HG02588 (cell line): ENCODE results near the gene RAC3.

Experiments
- ATAC-seq: cut with Tn5 transposase; IDR thresholded peaks from one replicate; pipeline ENCODE4 v1.9.1; 2021; ENCODE audit warnings: mild to moderate bottlenecking, moderate library complexity; ENCODE audit not compliant: unreplicated experiment

RAC3 gene

DNA sequence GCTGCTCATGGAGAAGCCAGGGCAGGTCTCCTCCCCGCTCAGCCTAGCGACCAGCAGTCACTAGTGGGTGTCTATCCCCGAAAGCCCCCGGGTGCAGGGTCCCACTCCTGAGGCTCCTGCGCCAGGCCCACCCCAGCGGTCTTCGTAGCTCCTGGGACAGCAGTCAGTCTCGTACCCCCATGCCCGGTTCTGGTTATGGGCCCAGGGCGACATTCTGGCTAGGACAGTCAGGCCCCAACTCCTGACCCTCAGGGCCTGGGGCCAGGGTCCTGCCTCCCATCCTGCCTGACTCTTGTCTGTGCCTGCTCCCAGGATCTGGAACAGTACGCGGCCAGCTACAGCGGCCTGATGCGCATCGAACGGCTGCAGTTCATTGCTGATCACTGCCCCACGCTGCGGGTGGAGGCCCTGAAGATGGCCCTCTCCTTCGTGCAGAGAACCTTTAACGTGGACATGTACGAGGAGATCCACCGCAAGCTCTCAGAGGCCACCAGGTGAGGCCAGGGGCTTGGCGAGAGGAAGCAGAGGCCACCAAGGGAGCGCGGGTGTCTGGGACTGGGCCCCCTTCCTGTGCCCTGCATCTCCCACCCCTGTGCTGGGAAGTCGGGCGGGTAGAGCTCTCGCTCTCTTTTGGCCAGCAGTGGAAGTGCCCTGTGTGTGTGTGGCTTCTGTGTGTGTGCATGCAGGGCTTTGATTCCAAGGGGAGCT is 22.2 kb downstream of the RAC3 start:
- ATAC-seq: no peak

DNA sequence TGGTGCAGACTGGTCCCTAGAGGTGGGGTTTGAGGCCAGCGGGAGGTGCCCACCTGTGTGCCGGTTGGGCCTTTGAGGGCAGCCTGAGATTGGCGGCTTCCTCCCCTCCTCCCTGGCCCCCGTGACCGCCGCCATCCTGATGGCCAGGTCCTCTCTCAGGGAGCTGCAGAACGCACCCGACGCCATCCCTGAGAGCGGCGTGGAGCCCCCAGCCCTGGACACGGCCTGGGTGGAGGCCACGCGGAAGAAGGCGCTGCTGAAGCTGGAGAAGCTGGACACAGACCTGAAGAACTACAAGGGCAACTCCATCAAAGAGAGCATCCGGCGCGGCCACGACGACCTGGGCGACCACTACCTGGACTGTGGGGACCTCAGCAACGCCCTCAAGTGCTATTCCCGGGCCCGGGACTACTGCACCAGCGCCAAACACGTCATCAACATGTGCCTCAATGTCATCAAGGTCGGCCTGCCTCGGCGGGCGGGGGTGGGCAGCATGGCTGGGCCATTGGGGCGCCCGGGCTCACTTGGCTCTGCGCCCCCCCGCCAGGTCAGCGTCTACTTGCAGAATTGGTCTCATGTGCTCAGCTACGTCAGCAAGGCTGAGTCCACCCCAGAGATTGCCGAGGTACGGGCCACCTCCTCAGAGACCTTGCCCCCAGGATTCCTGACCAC is 23.0 kb downstream of the RAC3 start:
- no peak for ATAC-seq

- ATAC-seq: no peak
These were observed 23.8 kb downstream of the RAC3 start for GRCh38 chr17:82055023-82055964.

DNA sequence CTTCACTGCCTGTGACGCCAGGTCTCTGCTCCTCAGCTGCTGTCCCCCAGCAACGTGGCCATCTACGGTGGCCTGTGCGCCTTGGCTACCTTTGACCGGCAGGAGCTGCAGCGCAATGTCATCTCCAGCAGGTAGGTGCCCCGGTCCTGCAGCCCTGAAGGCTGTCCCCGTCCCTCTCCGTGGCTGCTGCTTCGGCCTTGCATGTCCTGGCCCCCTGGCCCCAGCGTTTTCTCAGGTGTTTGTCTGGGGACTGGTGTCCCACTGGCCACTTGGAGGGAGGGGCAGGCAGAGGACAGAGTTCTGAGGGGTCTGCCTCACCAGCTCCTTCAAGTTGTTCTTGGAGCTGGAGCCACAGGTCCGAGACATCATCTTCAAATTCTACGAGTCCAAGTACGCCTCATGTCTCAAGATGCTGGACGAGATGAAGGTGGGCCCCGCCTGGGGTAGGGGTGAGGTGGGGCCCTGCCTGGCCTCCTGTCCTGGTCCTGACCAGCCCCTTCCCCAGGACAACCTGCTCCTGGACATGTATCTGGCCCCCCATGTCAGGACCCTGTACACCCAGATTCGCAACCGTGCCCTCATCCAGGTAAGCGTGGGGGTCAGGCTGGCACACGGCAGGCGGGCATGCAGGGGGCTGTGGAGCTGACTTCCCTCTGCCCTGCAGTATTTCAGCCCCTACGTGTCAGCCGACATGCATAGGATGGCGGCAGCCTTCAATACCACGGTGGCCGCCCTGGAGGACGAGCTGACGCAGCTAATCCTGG is 24.7 kb downstream of the RAC3 start:
- no peak for ATAC-seq

DNA sequence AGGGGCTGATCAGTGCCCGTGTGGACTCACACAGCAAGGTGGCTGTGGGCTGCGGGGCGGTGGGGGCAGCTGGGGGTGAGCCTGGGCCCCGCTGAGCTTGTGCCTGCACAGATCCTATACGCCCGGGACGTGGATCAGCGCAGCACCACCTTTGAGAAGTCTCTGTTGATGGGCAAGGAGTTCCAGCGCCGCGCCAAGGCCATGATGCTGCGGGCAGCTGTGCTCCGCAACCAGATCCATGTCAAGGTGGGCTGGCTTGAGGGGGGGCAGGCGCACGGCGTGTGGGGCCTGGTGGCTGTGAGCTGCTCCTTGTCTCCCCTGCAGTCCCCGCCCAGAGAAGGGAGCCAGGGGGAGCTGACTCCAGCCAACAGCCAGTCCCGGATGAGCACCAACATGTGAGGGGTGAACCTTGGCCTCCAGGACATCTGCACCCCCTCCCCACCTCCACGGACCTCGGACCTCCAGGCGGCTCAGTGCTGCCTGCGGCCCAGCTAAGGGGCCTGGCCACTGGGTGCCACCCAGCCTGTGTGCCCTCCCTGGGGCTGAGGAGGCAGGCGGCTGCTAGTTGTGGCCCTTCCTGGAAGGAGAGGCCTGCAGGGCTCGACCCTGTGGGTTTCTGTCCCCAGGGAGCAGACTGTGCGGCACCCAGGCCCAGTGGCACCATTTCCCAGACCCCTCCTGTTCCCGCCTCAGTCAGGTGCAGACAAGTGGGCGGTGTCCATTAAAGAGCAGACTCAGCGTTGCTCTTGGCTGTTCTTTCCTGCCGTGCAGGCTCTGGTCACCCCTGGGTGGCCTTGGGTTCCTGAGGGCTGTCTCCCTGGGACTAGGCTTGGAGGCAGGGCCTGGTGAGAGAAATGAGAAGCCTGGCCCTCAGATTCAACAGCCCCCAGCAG is 25.5 kb downstream of the RAC3 start:
- no peak for ATAC-seq

DNA sequence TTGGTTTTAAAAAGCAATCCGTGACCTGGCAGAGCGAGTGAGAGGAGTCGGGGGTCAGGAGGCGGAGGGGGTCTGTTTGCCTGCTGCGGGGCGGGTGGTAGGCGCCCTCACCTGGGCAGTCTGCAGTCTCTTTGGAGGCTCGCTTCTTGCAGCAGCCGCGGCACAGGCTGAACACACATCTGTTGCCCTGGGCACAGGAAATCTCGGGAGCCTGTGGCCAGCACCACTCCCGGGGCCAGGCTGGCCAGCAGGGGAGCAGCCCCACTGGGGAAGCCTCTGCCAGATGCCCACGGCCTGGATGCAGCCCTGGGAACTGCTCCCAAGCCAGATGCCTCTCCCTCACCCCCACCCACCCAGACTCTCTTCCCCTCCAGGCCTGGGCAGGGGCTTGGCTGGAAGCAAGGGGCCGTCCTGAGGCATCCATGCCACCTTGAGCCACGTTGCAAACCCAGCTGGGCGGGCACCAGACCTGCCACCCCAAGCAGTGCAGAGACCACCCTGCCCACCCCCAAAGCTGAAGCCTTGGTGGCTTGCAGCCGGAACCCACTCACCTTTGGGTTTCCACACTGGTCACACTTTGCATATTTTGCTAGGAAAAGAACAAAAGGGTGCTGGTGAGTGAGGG is 26.9 kb downstream of the RAC3 start:
- no peak for ATAC-seq

- ATAC-seq: no peak
These were observed 27.4 kb downstream of the RAC3 start for GRCh38 chr17:82058855-82059249.

GRCh38 chr17:82059272-82060000 is 28.0 kb downstream of the RAC3 start:
- ATAC-seq: no peak

DNA sequence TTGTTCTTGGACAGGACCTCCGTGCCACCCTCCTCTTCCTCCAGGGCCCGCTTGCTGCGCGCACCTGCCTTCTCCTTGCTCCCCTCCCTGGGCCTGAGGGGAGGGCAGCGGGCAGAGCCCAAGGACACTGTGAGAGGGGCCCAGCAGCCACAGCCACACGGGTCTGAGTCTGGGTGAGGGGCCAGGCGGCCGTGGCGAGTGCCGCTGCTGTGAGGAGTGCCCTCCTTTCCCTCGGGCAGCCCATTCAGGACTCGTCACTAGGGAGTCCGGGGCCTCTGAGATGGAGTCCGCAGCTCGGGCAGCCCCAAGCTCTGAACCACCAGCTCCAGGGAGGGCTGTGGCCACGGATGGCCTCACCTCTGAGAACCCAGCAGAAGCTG is 28.5 kb downstream of the RAC3 start:
- no peak for ATAC-seq

DNA sequence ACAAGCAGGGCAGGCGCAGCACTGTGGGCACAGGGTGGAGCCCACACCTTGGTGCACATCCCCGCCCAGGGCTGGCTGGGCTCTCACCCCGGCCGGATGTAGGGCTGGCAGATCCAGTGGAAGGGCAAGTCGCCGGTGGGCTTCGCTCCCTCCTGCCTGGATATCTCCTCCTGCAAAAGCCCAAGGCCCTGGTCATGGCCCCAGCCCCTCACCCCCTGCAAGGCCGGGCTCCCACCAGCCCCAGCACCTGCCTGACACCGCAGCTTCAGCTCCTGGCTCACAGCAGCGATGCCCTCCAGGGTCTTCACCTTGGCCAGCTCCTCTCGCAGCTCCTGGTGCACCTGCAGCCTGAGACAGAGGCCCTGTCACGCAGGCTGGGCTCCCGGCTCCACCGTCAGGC is 29.1 kb downstream of the RAC3 start:
- no peak for ATAC-seq

DNA sequence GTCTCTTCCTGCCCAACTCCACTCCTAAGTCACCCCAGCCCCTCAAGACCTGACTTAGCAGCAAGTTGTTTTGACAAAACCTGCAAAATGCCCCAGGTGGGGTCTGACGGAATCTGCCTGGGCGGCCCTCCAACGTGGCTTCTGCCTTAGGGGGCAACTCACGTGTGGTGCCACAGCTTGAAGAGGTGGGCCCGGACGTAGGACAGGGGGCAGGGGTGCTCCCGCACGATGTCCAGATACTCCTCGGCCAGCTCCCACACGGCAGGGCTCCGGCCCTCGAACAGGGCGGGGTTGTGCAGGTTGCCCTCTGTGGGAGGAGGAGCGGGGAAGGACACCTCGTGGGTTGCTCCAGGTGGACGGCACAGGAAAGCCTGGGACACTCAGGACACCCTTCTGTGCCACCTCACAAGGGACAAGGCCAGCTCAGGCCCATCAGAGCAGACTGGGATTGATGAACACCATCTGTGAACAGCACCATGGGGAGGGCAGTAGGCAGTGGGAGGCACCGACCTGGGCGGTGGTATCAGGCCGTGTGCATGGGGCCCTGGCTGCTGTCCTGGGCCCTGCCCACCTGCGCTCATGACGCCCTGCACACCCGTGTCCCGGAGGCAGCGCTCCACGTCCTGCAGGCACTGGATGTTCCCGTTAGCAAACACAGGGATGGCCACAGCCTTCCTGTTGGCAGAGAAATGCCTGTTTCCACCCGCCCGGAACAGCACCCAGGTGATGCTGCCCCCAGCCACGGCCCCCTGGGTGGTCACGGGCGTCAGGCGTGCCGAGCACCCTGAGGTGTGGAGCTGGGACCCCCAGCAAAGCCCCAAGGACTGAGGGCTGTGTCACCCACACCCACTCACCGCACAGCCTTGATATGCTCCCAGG is 29.8 kb downstream of the RAC3 start:
- ATAC-seq: no peak

GRCh38 chr17:82062076-82062983 is 30.9 kb downstream of the RAC3 start:
- no peak for ATAC-seq

- no peak for ATAC-seq
These were observed 31.5 kb downstream of the RAC3 start for GRCh38 chr17:82062984-82063368.

DNA sequence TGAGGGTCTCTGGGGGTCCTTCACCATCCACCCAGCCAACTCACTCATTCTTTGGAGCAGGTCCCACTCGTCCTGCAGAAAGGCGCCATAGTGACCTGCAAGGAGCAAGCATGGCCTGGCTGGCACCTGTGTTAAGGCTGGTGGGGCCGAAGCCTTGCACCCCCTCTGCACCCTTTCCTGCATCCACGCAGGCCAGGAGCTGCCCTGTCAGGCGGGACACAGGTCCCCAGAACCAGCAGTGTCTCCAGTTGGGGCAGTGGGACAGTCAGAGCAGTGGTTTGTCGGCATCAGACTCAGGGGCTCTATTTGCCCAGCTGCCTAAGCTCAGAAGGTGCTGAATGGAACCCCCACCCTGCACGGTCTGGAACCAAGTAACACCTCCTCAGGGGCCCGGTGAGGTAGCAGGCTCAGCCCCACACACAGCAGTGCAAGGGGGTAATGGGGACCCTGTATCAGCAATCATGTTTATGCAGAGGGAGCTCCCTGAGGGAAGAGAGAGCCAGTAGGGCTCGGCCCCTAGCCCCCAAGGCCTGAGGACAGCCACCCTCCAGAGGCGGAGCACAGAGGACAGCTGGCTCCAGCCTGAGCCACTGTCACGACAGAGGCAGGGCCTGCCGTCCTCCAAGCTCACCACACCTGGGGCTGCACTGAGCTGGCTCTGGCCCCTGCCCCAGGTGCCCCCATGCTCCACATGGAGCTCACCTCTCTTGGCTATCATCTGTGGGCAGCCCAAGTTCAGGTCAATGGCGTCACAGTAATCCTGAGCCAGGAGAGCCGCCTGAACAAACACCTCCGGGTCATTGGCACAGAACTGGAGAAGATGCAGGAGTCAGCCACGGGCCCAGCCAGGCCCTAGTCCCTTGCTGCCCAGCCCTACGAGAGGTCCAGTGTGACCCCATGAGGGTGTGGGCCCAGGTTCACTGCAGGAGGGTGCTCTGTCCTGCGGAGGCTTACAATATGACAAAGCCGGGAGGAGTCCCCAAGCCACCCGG is 32.2 kb downstream of the RAC3 start:
- ATAC-seq: no peak

- no peak for ATAC-seq
These were observed 33.1 kb downstream of the RAC3 start for GRCh38 chr17:82064433-82065192.
